H9 (cell line): Measurements from ENCODE around the gene KBTBD13. TPM values are rescaled to one million over a fixed set of nuclear protein-coding genes. Genes with fewer than 3 reads are reported as not detected.

Experiments used
- DNase-seq: peaks from one replicate; pipeline ENCODE4 v3.0.0-alpha.2; 2017
- H2AFZ ChIP-seq: one replicate; pipeline ENCODE4 v1.6.1; 2013; ENCODE audit warnings: mild to moderate bottlenecking, low read length, control low read depth, moderate library complexity
- H2AK5ac ChIP-seq: 2 replicates; pipeline ENCODE4 v1.6.1; 2013; ENCODE audit warnings: low read length, control low read depth, mixed read lengths; ENCODE audit not compliant: insufficient read length
- H2BK120ac ChIP-seq: one replicate; pipeline ENCODE4 v1.6.1; 2013; ENCODE audit warnings: low read depth, mild to moderate bottlenecking, low read length, control low read depth, inconsistent platforms; ENCODE audit not compliant: poor library complexity, severe bottlenecking
- H2BK12ac ChIP-seq: 2 replicates; pipeline ENCODE4 v1.6.1; 2013; ENCODE audit warnings: low read length, control low read depth, mixed read lengths, low read depth; ENCODE audit not compliant: insufficient read length
- H2BK15ac ChIP-seq: 2 replicates; pipeline ENCODE4 v1.6.1; 2013; ENCODE audit warnings: low read depth, low read length, control low read depth
- H2BK20ac ChIP-seq: one replicate; pipeline ENCODE4 v1.6.1; 2013; ENCODE audit warnings: low read depth, mild to moderate bottlenecking, low read length, control low read depth, inconsistent platforms; ENCODE audit not compliant: poor library complexity, severe bottlenecking
- H2BK5ac ChIP-seq: 2 replicates; pipeline ENCODE4 v1.6.1; 2013; ENCODE audit warnings: low read length, control low read depth, mixed read lengths; ENCODE audit not compliant: insufficient read length
- H3K14ac ChIP-seq: 2 replicates; pipeline ENCODE4 v1.6.1; 2013; ENCODE audit warnings: low read length, control low read depth; ENCODE audit not compliant: insufficient read depth
- H3K18ac ChIP-seq: 2 replicates; pipeline ENCODE4 v1.6.1; 2013; ENCODE audit warnings: low read depth, mild to moderate bottlenecking, mixed read lengths, low read length, control low read depth; ENCODE audit not compliant: insufficient read length
- H3K23ac ChIP-seq: 2 replicates; pipeline ENCODE4 v1.6.1; 2013; ENCODE audit warnings: low read length, control low read depth, mixed read lengths, low read depth; ENCODE audit not compliant: insufficient read length
- H3K23me2 ChIP-seq: 2 replicates; pipeline ENCODE4 v1.6.1; 2013; ENCODE audit warnings: low read depth, mild to moderate bottlenecking, mixed read lengths, low read length, control low read depth; ENCODE audit not compliant: insufficient read length, poor library complexity, severe bottlenecking
- H3K27ac ChIP-seq: 2 replicates; pipeline ENCODE4 v1.5.1; 2013; ENCODE audit warnings: low read length, control low read depth, mixed read lengths, low read depth; ENCODE audit not compliant: insufficient read length
- H3K27me3 ChIP-seq: 2 replicates; pipeline ENCODE4 v1.6.1; 2013; ENCODE audit warnings: low read length, control low read depth, inconsistent platforms; ENCODE audit not compliant: insufficient read depth
- H3K4ac ChIP-seq: 2 replicates; pipeline ENCODE4 v1.6.1; 2013; ENCODE audit warnings: low read depth, mild to moderate bottlenecking, control low read depth, inconsistent platforms, low read length, moderate library complexity
- H3K4me1 ChIP-seq: 2 replicates; pipeline ENCODE4 v1.6.1; 2013; ENCODE audit warnings: low read length, control low read depth, inconsistent platforms; ENCODE audit not compliant: insufficient read depth
- H3K4me2 ChIP-seq: 2 replicates; pipeline ENCODE4 v1.6.1; 2013; ENCODE audit warnings: low read length, control low read depth, mixed read lengths; ENCODE audit not compliant: insufficient read length, insufficient read depth
- H3K56ac ChIP-seq: 2 replicates; pipeline ENCODE4 v1.6.1; 2013; ENCODE audit warnings: low read depth, mild to moderate bottlenecking, mixed read lengths, low read length, control low read depth; ENCODE audit not compliant: insufficient read length
- H3K79me1 ChIP-seq: 2 replicates; pipeline ENCODE4 v1.6.1; 2013; ENCODE audit warnings: low read depth, mild to moderate bottlenecking, moderate library complexity, low read length, control low read depth, inconsistent platforms; ENCODE audit not compliant: insufficient read depth, poor library complexity, severe bottlenecking
- H3K79me2 ChIP-seq: 2 replicates; pipeline ENCODE4 v1.6.1; 2013; ENCODE audit warnings: low read length, control low read depth, inconsistent platforms; ENCODE audit not compliant: insufficient read depth
- H3K9ac ChIP-seq: 2 replicates; pipeline ENCODE4 v1.6.1; 2013; ENCODE audit warnings: low read length, control low read depth, mixed read lengths; ENCODE audit not compliant: insufficient read length; ENCODE audit errors: extremely low read depth
- H3K9me3 ChIP-seq: one replicate; pipeline ENCODE4 v1.6.1; 2013; ENCODE audit warnings: low read depth, low read length, inconsistent platforms; ENCODE audit not compliant: control insufficient read depth
- H3T11ph ChIP-seq: one replicate; pipeline ENCODE4 v1.6.1; 2013; ENCODE audit warnings: mild to moderate bottlenecking, low read length, control low read depth, inconsistent platforms
- H4K20me1 ChIP-seq: one replicate; pipeline ENCODE4 v1.6.1; 2013; ENCODE audit not compliant: control insufficient read depth, insufficient read length, insufficient read depth
- H4K5ac ChIP-seq: 2 replicates; pipeline ENCODE4 v1.6.1; 2013; ENCODE audit warnings: low read depth, mild to moderate bottlenecking, mixed read lengths, low read length, control low read depth; ENCODE audit not compliant: insufficient read length
- H4K8ac ChIP-seq: replicated peaks from 2 replicates; pipeline ENCODE4 v1.6.1; 2013; ENCODE audit warnings: low read length, control low read depth, mixed read lengths, low read depth; ENCODE audit not compliant: insufficient read length
- H4K91ac ChIP-seq: 2 replicates; pipeline ENCODE4 v1.6.1; 2013; ENCODE audit warnings: low read depth, mild to moderate bottlenecking, moderate library complexity, mixed read lengths, low read length, control low read depth; ENCODE audit not compliant: insufficient read length
- H3K27ac Mint-ChIP-seq, 3 experiments: 2 replicates in 2 of 3; 3 replicates in 1 of 3; pipeline ENCODE4 v1.8.0; 2020 to 2021; ENCODE audit warnings: mixed read lengths in 3 of 3, mild to moderate bottlenecking in 1 of 3, moderate library complexity in 1 of 3
- H3K27me3 Mint-ChIP-seq: 2 replicates; pipeline ENCODE4 v1.8.0; 2021; ENCODE audit warnings: low read depth, mild to moderate bottlenecking, moderate library complexity, mixed read lengths
- H3K36me3 Mint-ChIP-seq, 3 experiments: 2 replicates in 2 of 3; 3 replicates in 1 of 3; pipeline ENCODE4 v1.8.0; 2020 to 2021; ENCODE audit warnings: low read depth in 3 of 3, mixed read lengths in 3 of 3; ENCODE audit not compliant: insufficient read depth in 1 of 3
- H3K4me1 Mint-ChIP-seq, 2 experiments: 2 replicates each; pipeline ENCODE4 v1.8.0; 2020; ENCODE audit warnings: mixed read lengths in 2 of 2
- H3K4me3 Mint-ChIP-seq, 2 experiments: 2 replicates in 1 of 2; 3 replicates in 1 of 2; pipeline ENCODE4 v1.8.0; 2020 to 2021; ENCODE audit warnings: mild to moderate bottlenecking in 2 of 2, mixed read lengths in 2 of 2, moderate library complexity in 1 of 2
- H3K9me3 Mint-ChIP-seq, 2 experiments: 2 replicates in 1 of 2; 3 replicates in 1 of 2; pipeline ENCODE4 v1.8.0; 2020; ENCODE audit warnings: mild to moderate bottlenecking in 2 of 2, mixed read lengths in 2 of 2, moderate library complexity in 1 of 2
- WGBS: extraction: QIAGEN DNeasy Blood & Tissue Kit; methylation state at CpG from one replicate; pipeline ENCODE4 v1.1.7; 2013; ENCODE audit warnings: missing lambda C conversion rate, low lambda C conversion rate, mixed read lengths; ENCODE audit not compliant: insufficient read length; ENCODE audit errors: extremely low coverage; 5-methylcytosine and 5-hydroxymethylcytosine counted together
- total RNA-seq: library from RNA; stranded (reverse); gene quantifications from 2 replicates; pipeline ENCODE4 v1.2.1, GENCODE V29; 2021
- TF ChIP-seq, protein P1 (sequence below): fragments of 200-600 bp; sonication (generic); conservative IDR thresholded peaks from 3 replicates; pipeline ENCODE4 v1.8.0; 2021; ENCODE audit warnings: antibody characterized with exemption, mild to moderate bottlenecking

Gene KBTBD13
- total RNA-seq, 1 experiment from 2014 or later, result not detected

DNA sequence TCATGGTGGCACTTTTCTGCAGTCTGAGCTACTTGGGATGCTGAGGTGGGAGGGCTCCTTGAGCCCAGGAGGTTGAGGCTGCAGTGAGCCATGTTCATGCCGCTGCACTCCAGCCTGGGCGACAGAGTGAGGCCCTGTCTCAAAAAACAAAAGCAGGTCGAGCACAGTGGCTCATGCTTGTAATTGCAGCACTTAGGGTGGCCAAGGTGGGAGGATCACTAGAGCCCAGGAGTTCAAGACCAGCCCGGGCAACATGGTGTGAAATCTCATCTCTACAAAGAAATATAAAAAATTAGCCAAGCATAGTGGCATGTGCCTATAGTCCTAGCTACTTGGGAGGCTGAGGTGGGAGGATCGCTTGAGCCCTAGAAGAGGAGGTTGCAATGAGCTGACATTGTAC is 28.5 kb downstream of the KBTBD13 start:
- Histone ChIP-seq H3K23me2 (peaks cover 3% of the 10 kb centered on the region), H4K20me1 (no peaks in the 10 kb centered on the region), H4K91ac (no peak overlapping the region), H2AFZ (no peak overlapping the region), H2BK12ac (no peak overlapping the region), H3K56ac (no peak overlapping the region), H3K23ac (no peak overlapping the region), H3K27ac (no peak overlapping the region), H2BK120ac (no peak overlapping the region), H2BK5ac (no peak overlapping the region), H3K79me1 (no peaks in the 10 kb centered on the region), H3K18ac (no peak overlapping the region), H3K14ac (no peak overlapping the region), H2BK20ac (no peak overlapping the region), H3K4me1 (no peaks in the 10 kb centered on the region), H3K9me3 (no peaks in the 10 kb centered on the region), H4K5ac (no peak overlapping the region), H2AK5ac (no peak overlapping the region), H3T11ph (no peak overlapping the region), H3K27me3 (no peaks in the 10 kb centered on the region), H3K79me2 (no peaks in the 10 kb centered on the region), H3K4me2 (no peak overlapping the region), H4K8ac (no peak overlapping the region), H3K9ac (no peak overlapping the region), H3K4ac (no peak overlapping the region), H2BK15ac (no peak overlapping the region)
- Mint-ChIP-seq H3K36me3 (peaks cover 0 to 10% (median 6%) of the 10 kb centered on the region in 3 experiments; a peak in 3 of 7 replicates), H3K27me3 (no peaks in the 10 kb centered on the region), H3K9me3 (no peaks in the 10 kb centered on the region), H3K27ac (no peak overlapping the region), H3K4me1 (peaks cover 4% of the 10 kb centered on the region in 2 experiments; a peak in 3 of 4 replicates), H3K4me3 (no peak overlapping the region)
- no CpG with 5 or more reads among the region's 5 CpGs for WGBS
- no peak for DNase-seq
- TF ChIP-seq, protein P1, sequence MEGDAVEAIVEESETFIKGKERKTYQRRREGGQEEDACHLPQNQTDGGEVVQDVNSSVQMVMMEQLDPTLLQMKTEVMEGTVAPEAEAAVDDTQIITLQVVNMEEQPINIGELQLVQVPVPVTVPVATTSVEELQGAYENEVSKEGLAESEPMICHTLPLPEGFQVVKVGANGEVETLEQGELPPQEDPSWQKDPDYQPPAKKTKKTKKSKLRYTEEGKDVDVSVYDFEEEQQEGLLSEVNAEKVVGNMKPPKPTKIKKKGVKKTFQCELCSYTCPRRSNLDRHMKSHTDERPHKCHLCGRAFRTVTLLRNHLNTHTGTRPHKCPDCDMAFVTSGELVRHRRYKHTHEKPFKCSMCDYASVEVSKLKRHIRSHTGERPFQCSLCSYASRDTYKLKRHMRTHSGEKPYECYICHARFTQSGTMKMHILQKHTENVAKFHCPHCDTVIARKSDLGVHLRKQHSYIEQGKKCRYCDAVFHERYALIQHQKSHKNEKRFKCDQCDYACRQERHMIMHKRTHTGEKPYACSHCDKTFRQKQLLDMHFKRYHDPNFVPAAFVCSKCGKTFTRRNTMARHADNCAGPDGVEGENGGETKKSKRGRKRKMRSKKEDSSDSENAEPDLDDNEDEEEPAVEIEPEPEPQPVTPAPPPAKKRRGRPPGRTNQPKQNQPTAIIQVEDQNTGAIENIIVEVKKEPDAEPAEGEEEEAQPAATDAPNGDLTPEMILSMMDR, result no peak
